ENCODE results near the gene DCTD. TPM values are rescaled to one million over a fixed set of nuclear protein-coding genes. Genes with fewer than 3 reads are reported as not detected.

The DCTD gene
- total and polyA plus RNA-seq, 2 of the 13 experiments (the other 11 are each of a cell fraction or from before 2014, with no cell fraction given): 85.1 to 95.3 TPM

DNA sequence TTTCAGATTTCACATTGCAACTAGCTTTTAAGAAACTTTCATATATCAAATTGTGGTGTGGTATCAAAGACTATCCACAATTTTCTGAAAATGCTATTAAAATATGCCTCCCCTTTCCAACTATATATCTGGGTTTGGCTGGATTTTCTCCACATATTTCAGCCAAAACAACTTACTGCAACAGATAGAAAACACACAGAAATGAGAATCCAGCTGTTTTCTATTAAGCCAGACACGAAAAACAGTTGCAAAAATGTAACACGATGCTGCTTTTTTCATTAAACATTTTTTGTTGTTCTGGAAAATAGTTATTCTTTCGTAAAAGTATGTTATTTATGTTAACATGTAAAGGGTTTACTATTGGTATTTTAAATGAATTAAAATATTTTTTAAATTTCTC lies 33.1 kb downstream of the DCTD start:
- Histone ChIP-seq H2AFZ (ENCODE audit: low read length) (no peak overlapping the region), H3K9me3 (ENCODE audit: low read length) (peaks cover 23% of the 10 kb centered on the region), H4K20me1 (ENCODE audit: insufficient read depth, low read length) (no peaks in the 10 kb centered on the region), H3K4me1 (ENCODE audit: insufficient read depth, low read length) (peaks cover 40% of the 10 kb centered on the region), H3K4me3 (replicated peaks in 1 of 3; ENCODE audit: insufficient read depth in 1 of 3, low read depth in 2 of 3, low read length in 3 of 3) (no peak overlapping the region), H3K4me2 (ENCODE audit: low read depth, low read length) (no peak overlapping the region), H3K36me3 (replicated peaks in 1 of 2; ENCODE audit: control insufficient read depth in 1 of 2, insufficient read depth in 2 of 2, low read length in 2 of 2) (peaks cover 5 to 42% of the 10 kb centered on the region in 2 experiments), H3K79me2 (ENCODE audit: insufficient read depth, low read length) (peaks cover 4% of the 10 kb centered on the region), H3K9ac (ENCODE audit: insufficient read depth, low read depth, low read length) (no peak overlapping the region), H3K27ac (ENCODE audit: extremely low read length, insufficient read depth, low read length) (no peak overlapping the region), H3K27me3 (ENCODE audit: control insufficient read depth in 1 of 2, insufficient read depth in 2 of 2, low read length in 2 of 2) (no peaks in the 10 kb centered on the region)
- CTCF ChIA-PET (ENCODE audit: low intra/inter-chr PET ratio, low total read pairs): no interaction called here
- no TSS peak for BruUV-seq (replicated peaks)
- DNase-seq (ENCODE audit: low spot score) (no peak), FAIRE-seq (no peak), ATAC-seq (no peak)
- intact Hi-C loops (cut with micrococcal nuclease; ENCODE audit: unreplicated experiment) (no loop called here), in situ Hi-C loops (cut with HindIII; ENCODE audit: extremely low pct_ligation_motif_present, low pct_unique_long_range_greater_than_20kb) (no loop called here)
- POLR2A ChIA-PET: interaction anchor here (1.0 kb wide), 1 partner anchor 14 kb away, joined by 4 read pairs; no protein-coding TSS in a partner anchor
- TF ChIP-seq CHD2 (IDR thresholded peaks at IDR 0.05; ENCODE audit: low read depth, low read length) (no peak), NONO (IDR thresholded peaks at IDR 0.05) (no peak), NONO (CRISPR knock-in tag; conservative IDR thresholded peaks at IDR 0.05) (no peak), ZNF878 (CRISPR knock-in tag; IDR thresholded peaks at IDR 0.05) (no peak), ZSCAN20 (CRISPR knock-in tag; IDR thresholded peaks at IDR 0.05; ENCODE audit: borderline replicate concordance) (no peak), RORA (CRISPR knock-in tag; IDR thresholded peaks at IDR 0.05) (no peak), ADNP (CRISPR knock-in tag; IDR thresholded peaks at IDR 0.05) (no peak)
- TF ChIP-seq, protein P1, sequence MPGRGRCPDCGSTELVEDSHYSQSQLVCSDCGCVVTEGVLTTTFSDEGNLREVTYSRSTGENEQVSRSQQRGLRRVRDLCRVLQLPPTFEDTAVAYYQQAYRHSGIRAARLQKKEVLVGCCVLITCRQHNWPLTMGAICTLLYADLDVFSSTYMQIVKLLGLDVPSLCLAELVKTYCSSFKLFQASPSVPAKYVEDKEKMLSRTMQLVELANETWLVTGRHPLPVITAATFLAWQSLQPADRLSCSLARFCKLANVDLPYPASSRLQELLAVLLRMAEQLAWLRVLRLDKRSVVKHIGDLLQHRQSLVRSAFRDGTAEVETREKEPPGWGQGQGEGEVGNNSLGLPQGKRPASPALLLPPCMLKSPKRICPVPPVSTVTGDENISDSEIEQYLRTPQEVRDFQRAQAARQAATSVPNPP (CRISPR knock-in tag; IDR thresholded peaks at IDR 0.05): no peak
- TF ChIP-seq, protein P2, sequence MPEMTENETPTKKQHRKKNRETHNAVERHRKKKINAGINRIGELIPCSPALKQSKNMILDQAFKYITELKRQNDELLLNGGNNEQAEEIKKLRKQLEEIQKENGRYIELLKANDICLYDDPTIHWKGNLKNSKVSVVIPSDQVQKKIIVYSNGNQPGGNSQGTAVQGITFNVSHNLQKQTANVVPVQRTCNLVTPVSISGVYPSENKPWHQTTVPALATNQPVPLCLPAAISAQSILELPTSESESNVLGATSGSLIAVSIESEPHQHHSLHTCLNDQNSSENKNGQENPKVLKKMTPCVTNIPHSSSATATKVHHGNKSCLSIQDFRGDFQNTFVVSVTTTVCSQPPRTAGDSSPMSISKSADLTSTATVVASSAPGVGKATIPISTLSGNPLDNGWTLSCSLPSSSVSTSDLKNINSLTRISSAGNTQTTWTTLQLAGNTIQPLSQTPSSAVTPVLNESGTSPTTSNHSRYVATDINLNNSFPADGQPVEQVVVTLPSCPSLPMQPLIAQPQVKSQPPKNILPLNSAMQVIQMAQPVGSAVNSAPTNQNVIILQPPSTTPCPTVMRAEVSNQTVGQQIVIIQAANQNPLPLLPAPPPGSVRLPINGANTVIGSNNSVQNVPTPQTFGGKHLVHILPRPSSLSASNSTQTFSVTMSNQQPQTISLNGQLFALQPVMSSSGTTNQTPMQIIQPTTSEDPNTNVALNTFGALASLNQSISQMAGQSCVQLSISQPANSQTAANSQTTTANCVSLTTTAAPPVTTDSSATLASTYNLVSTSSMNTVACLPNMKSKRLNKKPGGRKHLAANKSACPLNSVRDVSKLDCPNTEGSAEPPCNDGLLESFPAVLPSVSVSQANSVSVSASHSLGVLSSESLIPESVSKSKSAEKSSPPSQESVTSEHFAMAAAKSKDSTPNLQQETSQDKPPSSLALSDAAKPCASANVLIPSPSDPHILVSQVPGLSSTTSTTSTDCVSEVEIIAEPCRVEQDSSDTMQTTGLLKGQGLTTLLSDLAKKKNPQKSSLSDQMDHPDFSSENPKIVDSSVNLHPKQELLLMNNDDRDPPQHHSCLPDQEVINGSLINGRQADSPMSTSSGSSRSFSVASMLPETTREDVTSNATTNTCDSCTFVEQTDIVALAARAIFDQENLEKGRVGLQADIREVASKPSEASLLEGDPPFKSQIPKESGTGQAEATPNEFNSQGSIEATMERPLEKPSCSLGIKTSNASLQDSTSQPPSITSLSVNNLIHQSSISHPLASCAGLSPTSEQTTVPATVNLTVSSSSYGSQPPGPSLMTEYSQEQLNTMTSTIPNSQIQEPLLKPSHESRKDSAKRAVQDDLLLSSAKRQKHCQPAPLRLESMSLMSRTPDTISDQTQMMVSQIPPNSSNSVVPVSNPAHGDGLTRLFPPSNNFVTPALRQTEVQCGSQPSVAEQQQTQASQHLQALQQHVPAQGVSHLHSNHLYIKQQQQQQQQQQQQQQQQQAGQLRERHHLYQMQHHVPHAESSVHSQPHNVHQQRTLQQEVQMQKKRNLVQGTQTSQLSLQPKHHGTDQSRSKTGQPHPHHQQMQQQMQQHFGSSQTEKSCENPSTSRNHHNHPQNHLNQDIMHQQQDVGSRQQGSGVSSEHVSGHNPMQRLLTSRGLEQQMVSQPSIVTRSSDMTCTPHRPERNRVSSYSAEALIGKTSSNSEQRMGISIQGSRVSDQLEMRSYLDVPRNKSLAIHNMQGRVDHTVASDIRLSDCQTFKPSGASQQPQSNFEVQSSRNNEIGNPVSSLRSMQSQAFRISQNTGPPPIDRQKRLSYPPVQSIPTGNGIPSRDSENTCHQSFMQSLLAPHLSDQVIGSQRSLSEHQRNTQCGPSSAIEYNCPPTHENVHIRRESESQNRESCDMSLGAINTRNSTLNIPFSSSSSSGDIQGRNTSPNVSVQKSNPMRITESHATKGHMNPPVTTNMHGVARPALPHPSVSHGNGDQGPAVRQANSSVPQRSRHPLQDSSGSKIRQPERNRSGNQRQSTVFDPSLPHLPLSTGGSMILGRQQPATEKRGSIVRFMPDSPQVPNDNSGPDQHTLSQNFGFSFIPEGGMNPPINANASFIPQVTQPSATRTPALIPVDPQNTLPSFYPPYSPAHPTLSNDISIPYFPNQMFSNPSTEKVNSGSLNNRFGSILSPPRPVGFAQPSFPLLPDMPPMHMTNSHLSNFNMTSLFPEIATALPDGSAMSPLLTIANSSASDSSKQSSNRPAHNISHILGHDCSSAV (CRISPR knock-in tag; IDR thresholded peaks at IDR 0.05; ENCODE audit: borderline replicate concordance): no peak
- 95% methylated on average over 3 of the region's 3 CpGs for WGBS (ENCODE audit: low lambda C conversion rate)

All from HepG2 (cell line).